Gastrocnemius medialis (tissue), 4 donors: ENCODE measurements around the gene NCAPH2. TPM values are rescaled to one million over a fixed set of nuclear protein-coding genes. Genes with fewer than 3 reads are reported as not detected.

ENCODE experiments used
- ATAC-seq, 2 donors: fragments of 150-250 bp; one replicate each; pipeline ENCODE4 v1.9.1; 2016
- DNase-seq, 2 donors: peaks; one replicate each; pipeline ENCODE4 v3.0.0-alpha.2; 2019
- H3K27ac ChIP-seq, 4 donors: fragments of 200-600 bp; sonication (generic); 1 replicate in 1 of 4; 2 replicates in 3 of 4; pipeline ENCODE4 v1.5.1; 2016 to 2018; ENCODE audit warnings: mild to moderate bottlenecking in 2 of 4, moderate library complexity in 1 of 4
- H3K27me3 ChIP-seq, 3 donors: fragments of 200-600 bp; sonication (generic) in 2 of 3; 1 replicate in 1 of 3; 2 replicates in 2 of 3; pipeline versions ENCODE4 v1.5.1 to v1.6.0; 2016 to 2019; ENCODE audit warnings: mild to moderate bottlenecking in 1 of 3, moderate library complexity in 1 of 3
- H3K36me3 ChIP-seq, 2 donors: fragments of 200-600 bp; sonication (generic) in 1 of 2; one replicate each; pipeline ENCODE4 v1.5.1; 2017 to 2018
- H3K4me1 ChIP-seq, 2 donors: fragments of 200-600 bp; sonication (generic) in 1 of 2; one replicate each; pipeline ENCODE4 v1.5.1; 2016 to 2017; ENCODE audit warnings: mild to moderate bottlenecking in 2 of 2
- H3K4me3 ChIP-seq, 4 donors: fragments of 200-600 bp; sonication (generic) in 3 of 4; 1 replicate in 1 of 4; 2 replicates in 3 of 4; pipeline ENCODE4 v1.5.1; 2016 to 2019; ENCODE audit warnings: mild to moderate bottlenecking in 2 of 4
- H3K9me3 ChIP-seq, 3 donors: fragments of 200-600 bp; sonication (generic) in 2 of 3; 1 replicate in 1 of 3; 2 replicates in 2 of 3; pipeline ENCODE4 v1.5.1; 2016 to 2019
- POLR2A ChIP-seq, 2 donors: fragments of 450-650 bp; IDR thresholded peaks; one replicate each; pipeline ENCODE4 v1.6.1; 2017; ENCODE audit warnings: antibody characterized with exemption in 2 of 2, mild to moderate bottlenecking in 2 of 2, moderate library complexity in 2 of 2
- in situ Hi-C, 4 donors: fragments of 200-750 bp; cut with MboI; loops; one replicate each; pipeline versions ENCODE4 v1.15.0 to v1.8.0; 2017; ENCODE audit warnings: low sequenced_read_pairs in 4 of 4
- intact Hi-C: fragments of 100-400 bp; cut with DNase I; formaldehyde crosslinking; loops from one replicate; pipeline ENCODE4 v1.15.1; 2023; ENCODE audit warnings: low total_unique reads
- total RNA-seq, 4 donors: library from RNA; depleted of rRNA; stranded (reverse); fragments of >200 nt; gene quantifications; one replicate each; pipeline versions ENCODE4 v1.1.0 to v1.2.3, GENCODE V29; 2016
- TF ChIP-seq, protein P1 (sequence below), 5 experiments: fragments of 450-650 bp in 3 of 5; fragments of 200-600 bp in 2 of 5; sonication (generic) in 2 of 5; IDR thresholded peaks in 4 of 5; conservative IDR thresholded peaks in 1 of 5; 1 replicate in 4 of 5; 2 replicates in 1 of 5; pipeline ENCODE4 v1.5.1; 2016 to 2019; ENCODE audit warnings: antibody characterized with exemption in 5 of 5, mild to moderate bottlenecking in 3 of 5, moderate library complexity in 3 of 5

The NCAPH2 gene
- total RNA-seq, 4 donors from 2014 or later: 19.0 to 29.3 (median 23.4) TPM

DNA sequence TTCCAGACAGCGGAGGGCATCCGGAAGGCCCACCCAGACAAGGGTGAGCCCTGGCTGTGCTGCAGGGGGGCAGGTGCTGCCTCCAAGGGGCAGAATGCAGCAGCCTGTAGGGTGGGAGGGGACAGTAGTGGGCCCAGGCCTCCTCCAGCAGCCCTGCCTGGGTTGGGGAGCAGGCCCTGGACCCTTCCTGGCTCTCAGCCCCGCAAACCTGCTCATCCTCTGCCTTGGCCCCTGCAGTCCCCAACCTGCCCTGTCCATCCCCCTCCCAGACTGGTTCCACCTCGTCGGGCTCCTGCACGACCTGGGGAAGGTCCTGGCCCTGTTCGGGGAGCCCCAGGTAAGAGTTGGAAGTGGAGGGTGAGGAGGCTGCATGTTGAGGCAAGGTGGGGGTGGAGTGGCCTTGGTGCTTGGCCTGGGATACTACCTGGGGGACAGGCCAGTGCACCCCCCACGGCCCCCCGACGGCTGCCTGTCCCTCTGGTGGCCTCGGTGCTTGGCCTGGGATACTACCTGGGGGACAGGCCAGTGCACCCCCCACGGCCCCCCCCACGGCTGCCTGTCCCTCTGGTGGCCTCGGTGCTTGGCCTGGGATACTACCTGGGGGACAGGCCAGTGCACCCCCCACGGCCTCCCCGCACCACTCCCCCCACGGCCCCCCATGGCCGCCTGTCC, 19.9 kb upstream of the NCAPH2 start:
- Histone ChIP-seq H3K27me3 (peaks cover 3 to 18% (median 12%) of the 10 kb centered on the region in 3 donors), H3K9me3 (no peaks in the 10 kb centered on the region), H3K4me3 (no peak overlapping the region), H3K4me1 (no peaks in the 10 kb centered on the region), H3K36me3 (no peaks in the 10 kb centered on the region), H3K27ac (no peak overlapping the region)
- DNase-seq (no peak), ATAC-seq (no peak)
- intact Hi-C loops: no loop called here
- in situ Hi-C loops: no loop called here
- no peak for TF ChIP-seq POLR2A (IDR thresholded peaks at IDR 0.05)
- TF ChIP-seq, protein P1, sequence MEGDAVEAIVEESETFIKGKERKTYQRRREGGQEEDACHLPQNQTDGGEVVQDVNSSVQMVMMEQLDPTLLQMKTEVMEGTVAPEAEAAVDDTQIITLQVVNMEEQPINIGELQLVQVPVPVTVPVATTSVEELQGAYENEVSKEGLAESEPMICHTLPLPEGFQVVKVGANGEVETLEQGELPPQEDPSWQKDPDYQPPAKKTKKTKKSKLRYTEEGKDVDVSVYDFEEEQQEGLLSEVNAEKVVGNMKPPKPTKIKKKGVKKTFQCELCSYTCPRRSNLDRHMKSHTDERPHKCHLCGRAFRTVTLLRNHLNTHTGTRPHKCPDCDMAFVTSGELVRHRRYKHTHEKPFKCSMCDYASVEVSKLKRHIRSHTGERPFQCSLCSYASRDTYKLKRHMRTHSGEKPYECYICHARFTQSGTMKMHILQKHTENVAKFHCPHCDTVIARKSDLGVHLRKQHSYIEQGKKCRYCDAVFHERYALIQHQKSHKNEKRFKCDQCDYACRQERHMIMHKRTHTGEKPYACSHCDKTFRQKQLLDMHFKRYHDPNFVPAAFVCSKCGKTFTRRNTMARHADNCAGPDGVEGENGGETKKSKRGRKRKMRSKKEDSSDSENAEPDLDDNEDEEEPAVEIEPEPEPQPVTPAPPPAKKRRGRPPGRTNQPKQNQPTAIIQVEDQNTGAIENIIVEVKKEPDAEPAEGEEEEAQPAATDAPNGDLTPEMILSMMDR (IDR thresholded peaks at IDR 0.05 in 4 of 5, conservative IDR thresholded peaks at IDR 0.05 in 1 of 5): no peak

DNA sequence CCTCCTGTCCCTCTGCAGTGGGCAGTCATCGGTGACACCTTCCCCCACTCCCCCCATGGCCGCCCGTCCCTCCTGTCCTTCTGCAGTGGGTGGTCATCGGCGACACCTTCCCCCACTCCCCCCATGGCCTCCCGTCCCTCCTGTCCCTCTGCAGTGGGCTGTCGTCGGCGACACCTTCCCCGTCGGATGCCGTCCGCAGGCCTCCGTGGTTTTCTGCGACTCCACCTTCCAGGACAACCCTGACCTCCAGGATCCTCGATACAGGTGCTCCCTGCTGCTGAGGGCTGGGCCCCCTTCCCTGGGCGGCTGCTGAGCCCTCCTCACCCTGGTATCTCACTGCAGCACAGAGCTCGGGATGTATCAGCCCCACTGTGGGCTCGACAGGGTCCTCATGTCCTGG, 19.1 kb upstream of the NCAPH2 start:
- ATAC-seq (no peak), DNase-seq (no peak)
- in situ Hi-C loops: no loop called here
- peaks cover 0 to 11% (median 11%) of the 10 kb centered on the region in 3 donors for H3K27me3 ChIP-seq
- no peak overlapping the region for H3K27ac ChIP-seq
- TF ChIP-seq POLR2A (IDR thresholded peaks at IDR 0.05): no peak
- TF ChIP-seq, protein P1 (IDR thresholded peaks at IDR 0.05 in 4 of 5, conservative IDR thresholded peaks at IDR 0.05 in 1 of 5): no peak
- no peaks in the 10 kb centered on the region for H3K4me1 ChIP-seq
- intact Hi-C loops: no loop called here
- H3K9me3 ChIP-seq: no peaks in the 10 kb centered on the region
- no peak overlapping the region for H3K4me3 ChIP-seq
- no peaks in the 10 kb centered on the region for H3K36me3 ChIP-seq

DNA sequence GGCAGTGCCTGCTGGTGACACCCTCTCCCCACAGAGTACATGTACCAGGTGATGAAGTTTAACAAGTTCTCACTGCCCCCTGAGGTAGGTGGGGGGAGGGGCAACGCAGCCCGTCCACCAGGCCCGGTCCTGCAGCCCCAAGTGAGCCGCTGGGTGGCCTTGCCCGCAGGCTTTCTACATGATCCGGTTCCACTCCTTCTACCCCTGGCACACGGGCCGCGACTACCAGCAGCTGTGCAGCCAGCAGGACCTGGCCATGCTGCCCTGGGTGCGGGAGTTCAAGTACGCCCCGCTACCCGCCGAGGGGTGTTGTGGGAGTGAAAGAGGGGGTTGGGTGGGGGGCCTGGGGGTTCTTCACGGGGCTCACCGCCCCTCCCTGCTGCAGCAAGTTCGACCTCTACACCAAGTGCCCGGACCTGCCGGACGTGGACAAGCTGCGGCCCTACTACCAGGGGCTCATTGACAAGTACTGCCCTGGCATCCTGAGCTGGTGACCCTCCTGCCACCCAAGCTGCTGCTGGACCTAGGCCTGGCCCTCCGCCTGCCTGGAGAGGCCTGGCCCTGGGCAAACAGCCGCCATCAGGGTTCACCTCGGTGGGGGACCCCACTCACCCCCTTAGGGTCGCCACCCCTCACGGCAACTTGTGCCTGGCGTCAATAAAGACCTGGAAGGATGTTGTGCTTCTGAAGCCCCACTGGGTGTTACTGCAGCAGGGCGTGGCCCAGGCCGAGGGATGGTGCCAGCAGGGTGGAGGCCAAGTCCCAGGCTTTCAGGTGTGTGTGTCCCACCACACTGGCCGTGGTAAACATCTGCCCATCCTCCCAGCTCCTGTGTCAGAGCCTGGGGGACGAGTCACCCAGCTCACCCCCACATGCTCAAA, 18.4 kb upstream of the NCAPH2 start:
- intact Hi-C loops: no loop called here
- ATAC-seq (no peak), DNase-seq (no peak)
- H3K9me3 ChIP-seq: no peaks in the 10 kb centered on the region
- no peak overlapping the region for H3K27ac ChIP-seq
- no peaks in the 10 kb centered on the region for H3K4me1 ChIP-seq
- no peaks in the 10 kb centered on the region for H3K36me3 ChIP-seq
- TF ChIP-seq POLR2A (IDR thresholded peaks at IDR 0.05): no peak
- TF ChIP-seq, protein P1 (IDR thresholded peaks at IDR 0.05 in 4 of 5, conservative IDR thresholded peaks at IDR 0.05 in 1 of 5): no peak
- in situ Hi-C loops: loop anchor here in 1 of 4 donors (10.0 kb wide), 1 partner anchor 105 kb away; no protein-coding TSS in a partner anchor
- H3K4me3 ChIP-seq: no peak overlapping the region
- H3K27me3 ChIP-seq: peaks cover 0 to 8% (median 7%) of the 10 kb centered on the region in 3 donors

GRCh38 chr22:50490531-50491308, 17.3 kb upstream of the NCAPH2 start:
- H3K4me1 ChIP-seq: no peaks in the 10 kb centered on the region
- H3K27me3 ChIP-seq: peaks cover 0 to 7% (median 4%) of the 10 kb centered on the region in 3 donors
- in situ Hi-C loops (loop anchor here in 1 of 4 donors (10.0 kb wide), 1 partner anchor 106 kb away; no protein-coding TSS in a partner anchor), intact Hi-C loops (no loop called here)
- no peak for ATAC-seq
- DNase-seq: no peak
- no peak for TF ChIP-seq POLR2A (IDR thresholded peaks at IDR 0.05)
- TF ChIP-seq, protein P1 (IDR thresholded peaks at IDR 0.05 in 4 of 5, conservative IDR thresholded peaks at IDR 0.05 in 1 of 5): no peak
- no peak overlapping the region for H3K4me3 ChIP-seq
- H3K36me3 ChIP-seq: no peaks in the 10 kb centered on the region
- H3K9me3 ChIP-seq: no peaks in the 10 kb centered on the region
- H3K27ac ChIP-seq: no peak overlapping the region
